SH-SY5Y (cell line): Measurements from ENCODE around the gene GUCA2A.

Experiments
- GATA2 ChIP-seq: IDR thresholded peaks from 2 replicates; pipeline ENCODE4 v1.6.1; 2011; ENCODE audit warnings: mild to moderate bottlenecking, low read depth, low read length
- GATA3 ChIP-seq: IDR thresholded peaks from 2 replicates; pipeline ENCODE4 v1.6.1; 2011; ENCODE audit warnings: low read depth, mild to moderate bottlenecking, low read length, moderate library complexity

GRCh38 chr1:42133390-42133789 is 31.2 kb downstream of the GUCA2A start:
- TF ChIP-seq GATA2 (no peak), GATA3 (no peak)
